H1 (cell line): Measurements from ENCODE around the gene SVIP. TPM values are rescaled to one million over a fixed set of nuclear protein-coding genes. Genes with fewer than 3 reads are reported as not detected.
A peak's percentile ranks its signal among the peaks of the same experiment; 100 is the strongest.

Source experiments
- CBX5 ChIP-seq: fragments of 300-800, 300-1000 bp; sonication (generic); IDR thresholded peaks from 2 replicates; pipeline ENCODE4 v1.7.1; 2016; ENCODE audit warnings: antibody characterized with exemption, low read length, low read depth
- CEBPB ChIP-seq: IDR thresholded peaks from 2 replicates; pipeline ENCODE4 v1.6.1; 2012; ENCODE audit warnings: low read depth, low read length
- CHD1 ChIP-seq: IDR thresholded peaks from 2 replicates; pipeline ENCODE4 v1.6.1; 2012; ENCODE audit warnings: low read depth, low read length, improper control_type of control experiment
- CREB1 ChIP-seq: IDR thresholded peaks from 2 replicates; pipeline ENCODE4 v1.6.1; 2012; ENCODE audit warnings: inconsistent platforms
- EP300 ChIP-seq, 2 experiments: IDR thresholded peaks; 1 replicate in 1 of 2; 2 replicates in 1 of 2; pipeline ENCODE4 v1.6.1; 2011 to 2012; ENCODE audit warnings: low read depth in 2 of 2, low read length in 2 of 2, mild to moderate bottlenecking in 2 of 2, borderline replicate concordance in 1 of 2, inconsistent platforms in 1 of 2, moderate library complexity in 1 of 2
- FOSL1 ChIP-seq: IDR thresholded peaks from 2 replicates; pipeline ENCODE4 v1.6.1; 2011; ENCODE audit warnings: mild to moderate bottlenecking, low read depth, low read length, moderate library complexity; ENCODE audit not compliant: insufficient read depth
- GABPA ChIP-seq: IDR thresholded peaks from 2 replicates; pipeline ENCODE4 v1.6.1; 2011; ENCODE audit warnings: mild to moderate bottlenecking, low read length, moderate library complexity, borderline replicate concordance; ENCODE audit not compliant: insufficient read depth
- HDAC6 ChIP-seq: IDR thresholded peaks from one replicate; pipeline ENCODE4 v1.7.1; 2012; ENCODE audit warnings: low read depth, mild to moderate bottlenecking, inconsistent platforms, low read length, moderate library complexity
- KDM1A ChIP-seq: fragments of 200-600, 300-600 bp; sonication (generic); IDR thresholded peaks from 2 replicates; pipeline ENCODE4 v1.7.1; 2016; ENCODE audit warnings: mild to moderate bottlenecking, low read length, borderline replicate concordance
- POLR2AphosphoS5 ChIP-seq: IDR thresholded peaks from 2 replicates; pipeline ENCODE4 v1.6.1; 2011; ENCODE audit warnings: low read depth, low read length
- RNF2 ChIP-seq: fragments of 200-900, 300-1000 bp; sonication (generic); IDR thresholded peaks from 2 replicates; pipeline ENCODE4 v1.7.1; 2016; ENCODE audit warnings: borderline replicate concordance, low read depth, mild to moderate bottlenecking, antibody characterized with exemption, low read length; ENCODE audit not compliant: poor library complexity, severe bottlenecking; ENCODE audit errors: missing control alignments
- RXRA ChIP-seq: IDR thresholded peaks from 2 replicates; pipeline ENCODE4 v1.6.1; 2011; ENCODE audit warnings: low read depth, mild to moderate bottlenecking, low read length, moderate library complexity; ENCODE audit not compliant: insufficient read depth
- SAP30 ChIP-seq: fragments of 300-600 bp; sonication (generic); IDR thresholded peaks from 2 replicates; pipeline ENCODE4 v1.7.1; 2012; ENCODE audit warnings: low read length, moderate library complexity, mild to moderate bottlenecking, inconsistent platforms; ENCODE audit not compliant: insufficient read depth, insufficient replicate concordance
- SIRT6 ChIP-seq: IDR thresholded peaks from one replicate; pipeline ENCODE4 v1.7.1; 2012; ENCODE audit warnings: low read length, inconsistent platforms
- SP1 ChIP-seq: IDR thresholded peaks from 2 replicates; pipeline ENCODE4 v1.6.1; 2011; ENCODE audit warnings: low read depth, low read length
- SP4 ChIP-seq: IDR thresholded peaks from 2 replicates; pipeline ENCODE4 v1.6.1; 2012; ENCODE audit warnings: low read length, inconsistent platforms
- SRF ChIP-seq: IDR thresholded peaks from 2 replicates; pipeline ENCODE4 v1.6.1; 2011; ENCODE audit warnings: mild to moderate bottlenecking, low read depth, low read length, moderate library complexity
- TAF1 ChIP-seq: IDR thresholded peaks from 2 replicates; pipeline ENCODE4 v1.6.1; 2011; ENCODE audit warnings: mild to moderate bottlenecking, low read depth, low read length
- TBP ChIP-seq: IDR thresholded peaks from 2 replicates; pipeline ENCODE4 v1.6.1; 2011; ENCODE audit warnings: low read depth, low read length, improper control_type of control experiment
- TEAD4 ChIP-seq: IDR thresholded peaks from 2 replicates; pipeline ENCODE4 v1.6.1; 2012; ENCODE audit warnings: low read depth, low read length, inconsistent platforms, mixed read lengths
- polyA plus RNA-seq, 7 experiments: library from polyadenylated mRNA; depleted of rRNA in 3 of 7; stranded (reverse) in 5 of 7; unstranded in 2 of 7; fragments of >200 nt in 5 of 7; fragments of 200-250 nt in 2 of 7; gene quantifications; 1 replicate in 5 of 7; 2 replicates in 1 of 7; 4 replicates in 1 of 7; pipeline versions ENCODE4 v1.2.1 to v1.2.3, GENCODE V29; 2011 to 2013; ENCODE audit warnings: missing spikeins in 2 of 7, mixed read lengths in 2 of 7
- total RNA-seq: library from RNA; stranded (reverse); fragmentation: NEBNext Ultra II Directional; extraction: Animal tissue kit (Norgen Biotek cat#: 25700); gene quantifications from 2 replicates; pipeline ENCODE4 v1.2.1, GENCODE V29; 2021
- TF ChIP-seq, protein P1 (sequence below): IDR thresholded peaks from 2 replicates; pipeline ENCODE4 v1.6.1; 2012; ENCODE audit warnings: inconsistent platforms

SVIP gene
- total and polyA plus RNA-seq, 2 of the 8 experiments (the other 6 are each of a cell fraction or from before 2014, with no cell fraction given), result 1.2 to 11.4 TPM

DNA sequence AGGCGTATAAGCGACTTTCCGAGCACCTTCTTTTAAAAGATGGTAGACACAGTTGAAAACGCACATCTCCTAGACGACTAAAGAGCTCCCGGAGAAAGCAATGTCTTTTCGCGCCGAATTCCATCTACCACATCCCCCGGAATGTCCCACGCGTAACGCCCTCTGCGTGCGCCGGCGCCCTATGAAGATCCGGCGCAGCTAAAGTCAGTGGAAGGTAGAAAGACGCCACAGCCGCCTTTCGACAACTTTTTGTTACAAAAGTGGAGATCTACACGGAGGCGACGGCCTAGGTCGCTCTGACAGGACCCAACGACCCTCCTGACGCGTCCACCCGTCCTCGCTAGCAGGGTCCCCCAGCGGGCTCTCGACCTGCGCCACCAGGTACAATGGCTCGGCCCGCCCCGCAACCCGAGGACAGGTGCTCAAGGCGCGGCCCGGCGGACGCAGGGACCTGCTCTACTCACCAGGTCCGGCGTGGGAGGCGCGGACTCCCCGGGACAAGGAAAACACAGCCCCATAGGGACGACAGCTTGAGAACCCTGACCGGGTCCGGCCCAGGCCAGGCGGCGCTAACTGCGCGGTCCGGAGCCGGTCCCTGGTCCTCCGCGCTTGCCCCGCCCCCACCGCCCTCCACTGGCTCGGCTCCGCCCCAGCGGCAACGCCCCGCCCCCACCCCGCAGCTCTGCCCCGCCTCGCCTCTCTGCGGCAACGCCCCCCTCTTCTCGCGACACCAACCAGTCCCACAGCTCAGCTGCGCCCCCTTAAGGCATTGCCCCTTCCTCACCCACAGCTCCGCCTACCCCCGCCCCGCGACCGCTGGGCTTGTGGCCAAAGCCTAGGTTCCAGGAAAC, at the start of gene SVIP (continued):
- TF ChIP-seq SRF (no peak), POLR2AphosphoS5 (peak; percentile 65; the same call in 1 of the 2 replicates), RXRA (no peak), CEBPB (no peak), SAP30 (no peak), FOSL1 (no peak), GABPA (no peak), SIRT6 (no peak), HDAC6 (no peak), EP300 (IDR thresholded peaks at IDR 0.05; ENCODE audit: borderline replicate concordance in 1 of 2, low read depth in 2 of 2, low read length in 2 of 2) (no peak), SP4 (0 out of 2 replicates have a peak, but pooled peaks have one; percentile 49), CREB1 (0 out of 2 replicates have a peak, but pooled peaks have one; percentile 8), KDM1A (no peak; the same call in 1 of the 2 replicates), CHD1 (no peak), TEAD4 (peak; percentile 80), RNF2 (no peak), TBP (no peak; the same call in 1 of the 2 replicates), TAF1 (peak; percentile 72), SP1 (no peak), CBX5 (no peak)
- TF ChIP-seq, protein P1, sequence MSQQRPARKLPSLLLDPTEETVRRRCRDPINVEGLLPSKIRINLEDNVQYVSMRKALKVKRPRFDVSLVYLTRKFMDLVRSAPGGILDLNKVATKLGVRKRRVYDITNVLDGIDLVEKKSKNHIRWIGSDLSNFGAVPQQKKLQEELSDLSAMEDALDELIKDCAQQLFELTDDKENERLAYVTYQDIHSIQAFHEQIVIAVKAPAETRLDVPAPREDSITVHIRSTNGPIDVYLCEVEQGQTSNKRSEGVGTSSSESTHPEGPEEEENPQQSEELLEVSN, result peak; percentile 23; the same call in 1 of the 2 replicates
